Esophagus (tissue), 2 donors: Measurements from ENCODE around the gene TTC9B. TPM values are rescaled to one million over a fixed set of nuclear protein-coding genes. Genes with fewer than 3 reads are reported as not detected.

Experiments
- H3K27ac ChIP-seq, 2 donors: one replicate each; pipeline ENCODE4 v1.5.1; 2013; ENCODE audit warnings: low read depth in 2 of 2, mild to moderate bottlenecking in 2 of 2, inconsistent platforms in 1 of 2, low read length in 1 of 2, moderate library complexity in 1 of 2
- H3K27me3 ChIP-seq, 2 donors: one replicate each; pipeline ENCODE4 v1.6.1; 2013; ENCODE audit warnings: low read length in 2 of 2, control low read depth in 1 of 2, mild to moderate bottlenecking in 1 of 2; ENCODE audit not compliant: insufficient read depth in 2 of 2, control insufficient read depth in 1 of 2
- H3K36me3 ChIP-seq, 2 donors: one replicate each; pipeline ENCODE4 v1.6.1; 2013; ENCODE audit warnings: low read length in 1 of 2; ENCODE audit not compliant: control insufficient read depth in 2 of 2, insufficient read depth in 2 of 2
- H3K4me1 ChIP-seq, 2 donors: one replicate each; pipeline ENCODE4 v1.6.1; 2013; ENCODE audit warnings: low read length in 1 of 2; ENCODE audit not compliant: control insufficient read depth in 2 of 2, insufficient read depth in 2 of 2
- H3K4me3 ChIP-seq, 2 donors: one replicate each; pipeline ENCODE4 v1.5.1; 2013; ENCODE audit warnings: low read length in 2 of 2, mild to moderate bottlenecking in 2 of 2, low read depth in 1 of 2, moderate library complexity in 1 of 2
- H3K9me3 ChIP-seq, 2 donors: one replicate each; pipeline ENCODE4 v1.6.1; 2013; ENCODE audit warnings: mild to moderate bottlenecking in 2 of 2, low read depth in 1 of 2, low read length in 1 of 2, moderate library complexity in 1 of 2; ENCODE audit not compliant: control insufficient read depth in 2 of 2, insufficient read depth in 1 of 2
- WGBS, 2 donors: extraction: QIAGEN DNeasy Blood & Tissue Kit; methylation state at CpG; one replicate each; pipeline ENCODE4 v1.1.7; 2013; 5-methylcytosine and 5-hydroxymethylcytosine counted together
- polyA plus RNA-seq, 2 donors: library from polyadenylated mRNA; stranded (reverse); fragments of 200-250 nt; gene quantifications; one replicate each; pipeline ENCODE4 v1.2.3, GENCODE V29; 2013
- donor health status: healthy with polysubstance abuse.
- donor health status: Bipolar disorder and iron deficiency.

The TTC9B gene
- polyA plus RNA-seq, 2 donors, result not detected

DNA sequence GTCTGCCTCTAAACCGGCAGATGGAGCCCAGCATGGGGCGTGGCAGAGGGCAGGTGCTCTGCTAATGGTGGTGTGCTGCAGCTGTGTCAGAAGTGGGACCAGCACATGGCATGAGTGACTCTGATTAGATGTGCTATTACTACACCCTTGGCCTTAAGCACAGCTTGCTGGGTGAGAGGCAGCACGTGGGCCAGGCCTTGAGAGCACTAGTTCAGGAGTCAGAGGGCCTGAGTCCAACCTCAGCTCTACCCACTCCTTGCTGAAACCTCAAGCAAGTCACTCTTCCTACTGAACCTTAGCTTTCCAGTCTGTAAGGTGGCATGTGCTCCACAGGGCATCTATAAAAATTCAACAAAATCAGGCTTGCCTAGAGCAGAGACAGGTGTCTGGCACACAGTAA is 44.2 kb upstream of the TTC9B start:
- peaks cover 12 to 24% of the 10 kb centered on the region in 2 donors for H3K36me3 ChIP-seq
- 91 to 96% methylated on average over 3 of the region's 3 CpGs for WGBS, 2 donors

DNA sequence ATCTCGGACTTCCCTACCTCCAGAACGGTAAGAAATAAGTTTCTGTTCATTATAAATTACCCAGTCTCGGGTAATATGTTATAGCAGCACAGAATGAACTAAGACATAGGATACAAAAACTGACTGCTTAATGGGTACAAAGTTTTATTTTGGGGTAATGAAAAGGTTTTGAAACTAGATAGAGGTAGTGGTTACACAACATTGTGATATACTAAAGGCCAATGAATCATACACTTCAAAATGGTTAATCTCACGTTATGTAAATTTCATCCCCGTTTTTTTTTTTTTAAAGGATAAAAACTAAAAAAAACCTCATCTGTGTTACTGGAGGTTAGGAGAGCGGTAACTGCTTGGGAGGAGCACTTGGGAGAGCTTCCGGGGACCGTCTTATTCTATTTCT is 43.4 kb upstream of the TTC9B start:
- H3K36me3 ChIP-seq, result peaks cover 12 to 28% of the 10 kb centered on the region in 2 donors

More for the DNA sequence above, 44.2 kb upstream of the TTC9B start:
- H3K27me3 ChIP-seq, result no peaks in the 10 kb centered on the region
- no peak overlapping the region for H3K4me3 ChIP-seq
- no peaks in the 10 kb centered on the region for H3K9me3 ChIP-seq
- H3K27ac ChIP-seq, result no peak overlapping the region
- no peaks in the 10 kb centered on the region for H3K4me1 ChIP-seq

DNA sequence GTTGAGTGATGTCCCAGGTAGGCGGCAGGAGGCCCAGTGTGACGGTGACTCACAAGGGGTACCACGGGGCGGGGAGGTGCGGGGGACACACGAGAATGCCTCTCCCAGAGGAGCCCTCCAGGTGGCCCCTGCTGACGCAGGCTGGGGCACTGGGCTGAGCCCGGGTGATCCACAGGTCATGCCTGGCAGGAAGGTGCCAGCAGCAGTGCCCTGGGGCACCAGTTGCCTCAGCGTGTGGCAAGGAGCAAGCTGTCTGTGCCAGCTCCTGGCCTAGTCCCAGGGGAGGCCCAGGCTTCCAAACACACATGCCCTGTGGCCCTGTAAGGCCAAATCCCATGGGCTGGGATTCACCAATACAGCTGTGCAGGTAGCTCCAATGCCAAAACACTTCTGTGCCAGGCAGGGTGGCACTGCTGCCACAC is 38.9 kb upstream of the TTC9B start:
- Histone ChIP-seq H3K36me3 (peaks cover 17 to 25% of the 10 kb centered on the region in 2 donors), H3K27me3 (no peaks in the 10 kb centered on the region), H3K27ac (no peak overlapping the region), H3K4me1 (peaks cover 7 to 8% of the 10 kb centered on the region in 2 donors), H3K4me3 (no peak overlapping the region), H3K9me3 (no peaks in the 10 kb centered on the region)
- WGBS, 2 donors, result 57 to 65% methylated on average over 9 of the region's 9 CpGs

More for the DNA sequence above, 43.4 kb upstream of the TTC9B start:
- Histone ChIP-seq H3K4me1 (peaks cover 6 to 7% of the 10 kb centered on the region in 2 donors), H3K27ac (no peak overlapping the region), H3K4me3 (no peak overlapping the region), H3K27me3 (no peaks in the 10 kb centered on the region), H3K9me3 (no peaks in the 10 kb centered on the region)
- WGBS, 2 donors, result 79 to 80% methylated on average over 8 of the region's 8 CpGs

DNA sequence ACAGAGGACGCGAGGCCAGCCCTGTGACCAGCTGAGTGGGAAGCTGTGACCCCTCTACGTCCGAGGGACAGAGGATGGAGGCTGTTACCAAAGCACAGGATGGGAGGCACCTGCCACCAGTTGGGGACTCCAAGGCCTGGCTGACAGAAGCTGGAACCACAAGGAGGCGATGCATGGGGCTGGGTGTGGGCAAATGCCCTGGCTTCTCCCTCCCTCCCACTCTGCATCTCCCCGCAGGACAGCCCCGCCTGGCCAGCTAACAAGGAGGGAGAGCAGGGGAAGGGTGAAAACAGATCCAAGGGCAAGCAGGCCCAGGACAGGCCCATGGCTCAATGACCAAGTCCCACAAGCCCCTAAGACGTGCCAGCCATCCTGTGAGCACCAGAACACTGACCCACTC is 38.3 kb upstream of the TTC9B start:
- H3K4me3 ChIP-seq, result no peak overlapping the region
- 88 to 93% methylated on average over 8 of the region's 8 CpGs for WGBS, 2 donors
- H3K36me3 ChIP-seq, result peaks cover 17 to 28% of the 10 kb centered on the region in 2 donors
- H3K27me3 ChIP-seq, result no peaks in the 10 kb centered on the region
- H3K27ac ChIP-seq, result peak overlapping the region in 1 of 2 donors; percentile 22
- H3K4me1 ChIP-seq, result peaks cover 7 to 8% of the 10 kb centered on the region in 2 donors
- H3K9me3 ChIP-seq, result no peaks in the 10 kb centered on the region

DNA sequence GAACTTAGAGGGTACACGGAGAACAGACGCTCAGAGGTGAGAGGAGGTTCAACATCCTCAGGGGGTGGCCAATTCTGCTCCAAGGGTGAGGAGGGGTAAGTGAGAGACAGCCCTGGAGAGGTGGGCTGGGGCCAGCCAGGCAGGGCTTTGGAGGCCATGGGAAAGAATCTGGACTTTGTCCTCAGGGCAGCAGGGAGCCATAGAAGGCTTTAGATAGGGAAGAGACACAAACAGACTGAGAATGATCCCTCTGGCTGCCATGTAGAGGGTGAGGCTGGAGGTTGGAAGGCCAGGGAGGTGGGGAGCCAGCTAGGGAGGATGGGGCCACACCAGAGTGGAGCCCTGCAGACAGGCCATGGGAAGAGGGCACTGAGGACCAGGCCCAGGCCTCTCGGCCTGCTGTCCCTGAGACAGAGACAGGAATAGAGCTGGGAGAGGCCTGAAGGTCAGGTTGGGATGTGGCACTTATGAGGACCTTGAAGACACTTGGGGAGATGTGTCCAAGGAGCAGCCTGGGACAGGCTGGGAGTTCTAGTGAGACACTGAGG is 37.5 kb upstream of the TTC9B start:
- Histone ChIP-seq H3K27me3 (no peaks in the 10 kb centered on the region), H3K9me3 (no peaks in the 10 kb centered on the region), H3K4me3 (no peak overlapping the region), H3K36me3 (peaks cover 17 to 31% of the 10 kb centered on the region in 2 donors), H3K4me1 (peaks cover 7 to 8% of the 10 kb centered on the region in 2 donors), H3K27ac (no peak overlapping the region)
- WGBS, 2 donors, result 75 to 86% methylated on average over 3 of the region's 3 CpGs

DNA sequence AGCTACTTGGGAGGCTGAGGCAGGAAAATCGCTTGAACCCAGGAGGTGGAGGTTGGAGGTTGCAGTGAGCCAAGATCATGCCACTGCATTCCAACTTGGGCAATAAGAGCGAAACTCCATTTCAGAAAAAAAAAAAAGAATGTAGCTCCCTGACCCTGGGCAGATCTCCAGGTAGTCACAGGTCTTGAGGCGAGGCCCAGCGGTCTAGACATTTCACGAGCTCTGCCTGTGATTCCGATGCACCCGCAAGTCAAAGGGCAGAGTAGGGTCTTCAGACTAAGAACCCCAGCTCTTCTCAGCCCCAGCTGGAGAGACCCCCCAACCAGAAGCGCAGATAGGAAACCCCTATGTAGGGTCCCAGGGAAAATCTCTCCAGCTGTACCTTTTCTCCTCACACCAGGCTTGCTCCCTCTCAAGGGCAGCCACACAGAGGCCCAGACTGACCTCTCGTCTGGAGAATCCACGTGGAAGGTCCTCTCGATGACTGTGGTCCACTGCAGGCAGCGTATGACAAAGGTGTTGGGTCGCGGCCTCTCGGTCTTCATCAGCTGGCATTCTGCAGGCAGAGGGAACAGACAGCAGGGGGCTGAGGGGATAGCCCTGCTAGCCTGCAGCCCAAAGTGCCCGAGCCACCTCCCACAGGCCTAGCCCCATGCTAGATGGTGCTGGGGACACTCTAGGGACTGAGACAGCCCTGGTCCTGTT is 36.7 kb upstream of the TTC9B start:
- WGBS, 2 donors, result 86 to 94% methylated on average over 16 of the region's 16 CpGs
- Histone ChIP-seq H3K9me3 (no peaks in the 10 kb centered on the region), H3K27ac (no peak overlapping the region), H3K36me3 (peaks cover 17 to 33% of the 10 kb centered on the region in 2 donors), H3K4me1 (peaks cover 7 to 8% of the 10 kb centered on the region in 2 donors), H3K27me3 (no peaks in the 10 kb centered on the region), H3K4me3 (no peak overlapping the region)

DNA sequence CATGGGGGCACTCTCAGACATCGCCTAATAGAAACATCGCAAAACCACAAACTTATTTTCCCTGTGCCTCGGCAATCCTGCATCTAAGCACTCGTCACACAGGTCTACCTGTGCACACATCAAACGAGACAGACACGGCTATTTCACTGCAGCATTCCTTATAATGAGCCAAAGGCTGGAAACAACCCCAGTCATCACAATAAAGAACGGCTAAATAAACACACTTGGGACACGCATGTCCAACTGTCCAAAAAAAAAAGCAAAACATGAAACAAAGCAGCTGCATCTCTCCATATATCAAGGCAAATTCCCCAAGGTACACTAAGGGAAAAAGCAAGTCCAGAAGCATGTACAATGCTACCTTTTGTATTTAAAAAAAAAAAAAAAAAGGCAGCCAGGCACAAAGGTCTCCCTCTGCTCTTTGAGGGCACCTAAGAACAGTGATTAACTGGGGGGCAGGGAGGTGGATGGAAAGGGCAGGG is 35.5 kb upstream of the TTC9B start:
- Histone ChIP-seq H3K9me3 (no peaks in the 10 kb centered on the region), H3K36me3 (peaks cover 23 to 40% of the 10 kb centered on the region in 2 donors), H3K27ac (no peak overlapping the region), H3K4me1 (peaks cover 7 to 8% of the 10 kb centered on the region in 2 donors), H3K4me3 (no peak overlapping the region), H3K27me3 (no peaks in the 10 kb centered on the region)
- 48 to 63% methylated on average over 8 of the region's 8 CpGs for WGBS, 2 donors

DNA sequence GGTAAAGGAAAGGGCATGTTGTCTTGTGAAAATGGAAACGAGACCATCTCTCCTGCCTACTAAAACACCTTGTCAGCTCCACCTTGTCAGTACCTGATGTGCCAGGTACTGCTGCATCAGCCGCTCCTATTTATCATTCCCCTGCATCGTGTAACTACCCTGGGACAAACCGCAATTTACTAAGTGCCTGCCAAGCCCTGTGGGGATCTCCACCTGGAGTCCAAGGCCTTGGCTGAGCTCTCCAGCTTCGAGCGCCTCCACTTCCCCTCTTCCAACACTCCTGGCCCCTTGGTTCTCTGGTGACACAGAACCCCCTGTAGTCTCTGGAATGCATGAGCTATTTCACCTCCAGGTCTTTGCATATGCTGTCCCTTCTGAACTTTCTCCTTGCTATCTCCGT is 34.2 kb upstream of the TTC9B start:
- H3K36me3 ChIP-seq, result peaks cover 29 to 48% of the 10 kb centered on the region in 2 donors

DNA sequence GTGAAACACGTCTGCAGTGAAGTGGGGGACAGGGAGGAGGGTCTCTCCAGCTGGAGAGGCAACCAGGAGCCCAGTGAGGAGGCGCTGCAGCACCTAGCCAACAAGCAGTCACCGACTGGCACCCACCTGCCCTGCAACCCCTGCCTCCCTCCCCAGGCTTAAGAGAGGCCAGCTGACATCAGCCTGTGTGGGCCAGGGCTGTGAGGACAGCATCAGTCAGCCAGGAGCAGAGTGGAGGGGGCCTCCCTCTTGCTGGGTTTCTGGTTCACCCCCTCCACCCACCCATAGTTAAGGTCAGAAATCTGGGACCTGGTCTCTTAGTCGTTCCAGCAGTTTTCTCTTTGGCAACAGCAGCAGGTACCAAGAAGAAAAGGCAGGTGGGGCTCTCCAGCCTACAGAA is 33.8 kb upstream of the TTC9B start:
- Histone ChIP-seq H3K4me1 (peaks cover 3 to 4% of the 10 kb centered on the region in 2 donors), H3K27ac (no peak overlapping the region), H3K4me3 (no peak overlapping the region), H3K9me3 (no peaks in the 10 kb centered on the region), H3K36me3 (peaks cover 29 to 48% of the 10 kb centered on the region in 2 donors), H3K27me3 (no peaks in the 10 kb centered on the region)
- 73 to 79% methylated on average over 4 of the region's 4 CpGs for WGBS, 2 donors

More for the DNA sequence above, 34.2 kb upstream of the TTC9B start:
- H3K4me1 ChIP-seq, result peaks cover 7 to 8% of the 10 kb centered on the region in 2 donors
- no peak overlapping the region for H3K4me3 ChIP-seq
- no peaks in the 10 kb centered on the region for H3K27me3 ChIP-seq
- H3K27ac ChIP-seq, result no peak overlapping the region
- 50 to 55% methylated on average over 7 of the region's 7 CpGs for WGBS, 2 donors
- H3K9me3 ChIP-seq, result no peaks in the 10 kb centered on the region
